Left ventricle myocardium inferior (tissue), 1 donor: ENCODE results near the gene ANKZF1. TPM values are rescaled to one million over a fixed set of nuclear protein-coding genes. Genes with fewer than 3 reads are reported as not detected.
"Not testable (repeated sequence)": the region's sequence is repeated elsewhere in the genome, so short reads cannot be mapped to it uniquely, and the experiment has no call there.

Experiments
- DNase-seq: peaks from one replicate; pipeline ENCODE4 v3.0.0-alpha.2; 2020
- H3K27ac ChIP-seq: fragments of 200-600 bp; replicated peaks from 2 replicates; pipeline ENCODE4 v1.8.0; 2021
- H3K27me3 ChIP-seq: fragments of 200-600 bp; 2 replicates; pipeline ENCODE4 v1.8.0; 2021; ENCODE audit warnings: low read depth
- H3K36me3 ChIP-seq: fragments of 200-600 bp; 2 replicates; pipeline ENCODE4 v1.8.0; 2021
- H3K4me1 ChIP-seq: fragments of 200-600 bp; 2 replicates; pipeline ENCODE4 v1.8.0; 2021
- H3K4me3 ChIP-seq: fragments of 200-600 bp; 2 replicates; pipeline ENCODE4 v1.8.0; 2021; ENCODE audit warnings: mild to moderate bottlenecking, moderate library complexity
- H3K9me3 ChIP-seq: fragments of 200-600 bp; replicated peaks from 2 replicates; pipeline ENCODE4 v1.8.0; 2021
- intact Hi-C: fragments of 100-400 bp; cut with micrococcal nuclease; formaldehyde crosslinking; loops from one replicate; pipeline ENCODE4 v1.11.0; 2022
- total RNA-seq: library from RNA; stranded (reverse); fragmentation: NEBNext Ultra II Directional; extraction: Animal tissue kit (Norgen Biotek cat#: 25700); gene quantifications from one replicate; pipeline ENCODE4 v1.2.1, GENCODE V29; 2021
- TF ChIP-seq, protein P1 (sequence below): fragments of 200-600 bp; IDR thresholded peaks from 2 replicates; pipeline ENCODE4 v1.8.0; 2021; ENCODE audit warnings: antibody characterized with exemption, mild to moderate bottlenecking, borderline replicate concordance
- donor health status: DM: no; HTN: yes; CAD: no; lungs with severe emphysema.

ANKZF1 gene
- total RNA-seq, 1 donor from 2014 or later = 29.8 TPM

DNA sequence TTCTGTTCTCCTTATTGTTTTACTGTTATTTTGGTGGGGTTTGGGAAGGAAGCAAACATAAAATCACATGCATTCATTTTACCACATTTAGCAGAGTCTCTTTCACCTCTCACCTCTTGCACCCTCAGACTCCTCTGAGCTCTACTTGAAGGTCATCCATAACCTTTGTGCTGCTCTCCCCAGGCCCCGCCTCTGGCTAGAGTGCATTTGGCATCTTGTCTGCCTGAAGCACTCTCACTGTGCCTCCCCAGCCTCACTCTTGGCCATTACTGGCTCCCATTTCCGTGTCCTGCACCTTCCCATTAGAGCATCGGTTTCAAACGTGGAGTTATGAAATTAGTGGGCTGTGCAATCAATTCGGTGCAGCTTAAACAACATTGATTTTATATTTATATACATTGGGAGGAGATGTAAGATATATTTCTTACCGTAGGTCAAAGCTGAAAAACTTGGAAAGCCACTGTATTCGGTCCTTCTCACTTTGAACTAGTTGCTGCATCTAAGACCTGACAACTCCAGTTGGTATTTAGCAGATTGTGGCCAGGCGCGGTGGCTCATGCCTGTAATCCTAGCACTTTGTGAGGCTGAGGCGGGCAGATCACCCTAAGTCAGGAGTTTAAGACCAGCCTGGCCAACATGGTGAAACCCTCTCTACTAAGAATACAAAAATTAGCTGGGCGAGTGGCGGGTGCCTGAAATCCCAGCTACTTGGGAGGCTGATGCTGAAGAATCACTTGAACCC is 30.0 kb upstream of the ANKZF1 start:
- DNase-seq = no peak
- H3K36me3 ChIP-seq = no peaks in the 10 kb centered on the region
- H3K9me3 ChIP-seq = no peaks in the 10 kb centered on the region
- intact Hi-C loops = no loop called here
- no peak overlapping the region for H3K27ac ChIP-seq
- H3K4me3 ChIP-seq = no peak overlapping the region
- TF ChIP-seq, protein P1, sequence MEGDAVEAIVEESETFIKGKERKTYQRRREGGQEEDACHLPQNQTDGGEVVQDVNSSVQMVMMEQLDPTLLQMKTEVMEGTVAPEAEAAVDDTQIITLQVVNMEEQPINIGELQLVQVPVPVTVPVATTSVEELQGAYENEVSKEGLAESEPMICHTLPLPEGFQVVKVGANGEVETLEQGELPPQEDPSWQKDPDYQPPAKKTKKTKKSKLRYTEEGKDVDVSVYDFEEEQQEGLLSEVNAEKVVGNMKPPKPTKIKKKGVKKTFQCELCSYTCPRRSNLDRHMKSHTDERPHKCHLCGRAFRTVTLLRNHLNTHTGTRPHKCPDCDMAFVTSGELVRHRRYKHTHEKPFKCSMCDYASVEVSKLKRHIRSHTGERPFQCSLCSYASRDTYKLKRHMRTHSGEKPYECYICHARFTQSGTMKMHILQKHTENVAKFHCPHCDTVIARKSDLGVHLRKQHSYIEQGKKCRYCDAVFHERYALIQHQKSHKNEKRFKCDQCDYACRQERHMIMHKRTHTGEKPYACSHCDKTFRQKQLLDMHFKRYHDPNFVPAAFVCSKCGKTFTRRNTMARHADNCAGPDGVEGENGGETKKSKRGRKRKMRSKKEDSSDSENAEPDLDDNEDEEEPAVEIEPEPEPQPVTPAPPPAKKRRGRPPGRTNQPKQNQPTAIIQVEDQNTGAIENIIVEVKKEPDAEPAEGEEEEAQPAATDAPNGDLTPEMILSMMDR = no peak
- no peaks in the 10 kb centered on the region for H3K4me1 ChIP-seq
- H3K27me3 ChIP-seq = peaks cover 30% of the 10 kb centered on the region

DNA sequence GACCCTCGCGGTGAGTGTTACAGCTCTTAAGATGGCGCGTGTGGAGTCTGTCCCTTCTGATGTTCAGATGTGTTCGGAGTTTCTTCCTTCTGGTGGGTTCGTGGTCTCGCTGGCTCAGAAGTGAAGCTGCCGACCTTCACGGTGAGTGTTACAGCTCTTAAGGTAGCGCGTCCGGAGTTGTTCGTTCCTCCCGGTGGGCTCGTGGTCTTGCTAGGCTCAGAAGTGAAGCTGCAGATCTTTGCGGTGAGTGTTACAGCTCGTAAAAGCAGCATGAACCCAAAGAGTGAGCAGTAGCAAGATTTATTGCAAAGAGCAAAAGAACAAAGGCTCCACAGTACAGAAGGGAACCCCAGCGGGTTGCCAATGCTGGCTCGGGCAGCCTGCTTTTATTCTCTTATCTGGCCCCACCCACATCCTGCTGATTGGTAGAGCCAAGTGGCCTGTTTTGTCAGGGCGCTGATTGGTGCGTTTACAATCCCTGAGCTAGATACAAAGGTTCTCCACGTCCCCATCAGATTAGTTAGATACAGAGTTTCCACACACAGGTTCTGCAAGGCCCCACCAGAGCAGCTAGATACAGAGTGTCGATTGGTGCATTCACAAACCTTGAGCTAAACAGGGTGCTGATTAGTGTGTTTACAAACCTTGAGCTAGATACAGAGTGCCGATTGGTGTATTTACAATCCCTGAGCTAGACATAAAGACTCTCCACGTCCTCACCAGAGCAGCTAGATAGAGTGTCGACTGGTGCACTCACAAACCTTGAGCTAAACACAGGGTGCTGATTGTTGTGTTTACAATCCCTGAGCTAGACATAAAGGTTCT is 28.9 kb upstream of the ANKZF1 start:
- H3K27ac ChIP-seq, intact Hi-C loops, DNase-seq, H3K36me3 ChIP-seq, H3K4me1 ChIP-seq, H3K9me3 ChIP-seq, H3K4me3 ChIP-seq: not testable (repeated sequence)
- H3K27me3 ChIP-seq = peaks cover 30% of the 10 kb centered on the region

DNA sequence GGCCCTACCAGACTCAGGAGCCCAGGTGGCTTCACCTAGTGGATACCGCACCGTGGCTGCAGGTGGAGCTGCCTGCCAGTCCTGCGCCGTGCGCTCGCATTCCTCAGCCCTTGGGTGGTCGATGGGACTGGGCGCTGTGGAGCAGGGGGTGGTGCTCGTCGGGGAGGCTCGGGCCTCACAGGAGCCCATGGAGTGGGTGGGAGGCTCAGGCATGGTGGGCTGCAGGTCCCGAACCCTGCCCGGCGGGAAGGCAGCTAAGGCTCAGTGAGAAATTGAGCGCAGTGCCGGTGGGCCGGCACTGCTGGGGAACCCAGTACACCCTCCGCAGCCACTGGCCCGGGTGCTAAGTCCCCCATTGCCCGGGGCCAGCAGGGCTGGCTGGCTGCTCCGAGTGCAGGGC is 28.3 kb upstream of the ANKZF1 start:
- peaks cover 30% of the 10 kb centered on the region for H3K27me3 ChIP-seq
- H3K36me3 ChIP-seq, H3K4me1 ChIP-seq, H3K9me3 ChIP-seq, H3K27ac ChIP-seq, H3K4me3 ChIP-seq, DNase-seq, intact Hi-C loops: not testable (repeated sequence)

DNA sequence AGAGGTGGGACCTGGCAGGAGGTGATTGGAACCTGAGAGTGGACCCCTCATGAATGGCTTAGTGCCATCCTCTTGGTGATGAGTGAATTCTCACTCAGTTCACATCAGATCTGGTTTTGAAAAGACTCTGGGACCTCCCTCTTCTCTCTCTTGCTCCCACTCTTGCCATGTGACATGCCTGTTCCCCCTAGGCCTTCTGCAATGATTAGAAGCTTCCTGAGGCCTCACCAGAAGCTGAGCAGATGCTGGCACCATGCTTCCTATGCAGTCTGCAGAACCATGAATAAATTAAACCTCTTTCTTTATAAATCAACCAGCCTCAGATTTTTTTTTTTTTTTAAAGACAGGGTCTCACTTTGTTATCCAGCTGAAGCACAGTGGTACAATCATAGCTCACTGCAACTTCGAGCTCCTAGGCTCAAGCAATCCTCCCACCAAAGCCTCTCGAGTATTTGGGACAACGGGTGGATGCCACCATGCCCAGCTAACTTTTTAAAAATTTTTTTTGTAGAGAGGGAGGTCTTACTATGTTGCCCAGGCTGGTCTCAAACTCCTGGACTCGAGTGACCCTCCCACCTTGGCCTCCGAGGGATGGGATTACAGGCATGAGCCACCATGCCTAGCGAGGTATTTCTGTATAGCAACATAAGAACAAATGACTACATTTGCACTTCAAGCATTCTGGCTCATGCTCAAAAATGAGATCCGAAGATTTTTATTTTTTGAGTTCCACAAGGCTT is 25.0 kb upstream of the ANKZF1 start:
- intact Hi-C loops = no loop called here

DNA sequence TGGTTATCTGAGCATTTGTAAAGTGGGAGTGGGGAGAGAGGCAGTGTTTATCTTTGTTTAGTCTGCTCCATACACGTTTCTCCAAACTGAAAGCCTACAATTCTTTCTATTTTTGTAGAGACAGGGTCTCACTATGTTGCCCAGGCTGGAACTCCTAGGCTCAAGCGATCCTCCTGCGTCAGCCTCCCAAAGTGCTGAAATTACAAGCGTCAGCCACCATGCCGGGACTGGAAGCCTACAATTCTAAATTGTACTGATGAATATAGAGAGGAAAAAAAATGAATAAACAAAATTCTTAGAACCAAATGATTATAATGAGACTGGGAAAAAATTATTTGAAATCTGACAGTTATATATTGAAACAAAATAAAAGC is 24.5 kb upstream of the ANKZF1 start:
- H3K36me3 ChIP-seq = peaks cover 21% of the 10 kb centered on the region
- no peak overlapping the region for H3K4me3 ChIP-seq
- no peak for DNase-seq
- TF ChIP-seq, protein P1 = no peak
- intact Hi-C loops = no loop called here
- no peaks in the 10 kb centered on the region for H3K27me3 ChIP-seq
- H3K9me3 ChIP-seq = no peaks in the 10 kb centered on the region
- H3K4me1 ChIP-seq = peaks cover 27% of the 10 kb centered on the region
- no peak overlapping the region for H3K27ac ChIP-seq

More for the DNA sequence above, 25.0 kb upstream of the ANKZF1 start:
- TF ChIP-seq, protein P1 = no peak
- DNase-seq = no peak
- Histone ChIP-seq H3K27me3 (peaks cover 4% of the 10 kb centered on the region), H3K36me3 (peaks cover 16% of the 10 kb centered on the region), H3K9me3 (no peaks in the 10 kb centered on the region), H3K27ac (no peak overlapping the region), H3K4me3 (no peak overlapping the region), H3K4me1 (peaks cover 27% of the 10 kb centered on the region)

DNA sequence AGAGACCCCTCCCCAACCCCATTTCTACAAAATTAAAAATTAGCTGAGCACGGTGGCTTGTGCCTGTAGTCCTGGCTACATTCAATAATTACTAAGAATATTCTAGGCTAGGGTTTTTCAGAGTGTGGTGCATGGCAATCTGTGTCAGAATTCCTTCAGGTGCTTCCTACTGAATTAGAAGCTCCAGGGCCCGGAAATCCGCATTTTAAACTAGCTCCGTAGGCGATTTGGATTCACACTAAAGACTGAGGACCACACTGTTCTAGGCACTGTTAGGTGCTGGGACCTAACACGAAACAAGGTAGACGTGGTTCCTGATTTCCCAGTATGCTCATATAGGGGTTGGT is 23.7 kb upstream of the ANKZF1 start:
- Histone ChIP-seq H3K27ac (peak overlapping the region; percentile 97), H3K36me3 (peaks cover 28% of the 10 kb centered on the region), H3K4me3 (peak overlapping the region; percentile 81), H3K4me1 (peaks cover 27% of the 10 kb centered on the region), H3K27me3 (no peaks in the 10 kb centered on the region), H3K9me3 (no peaks in the 10 kb centered on the region)
- intact Hi-C loops = no loop called here
- no peak for DNase-seq
- TF ChIP-seq, protein P1 = no peak
